T-helper 2 cell (primary cell): Measurements from ENCODE around the gene SOX30.

ENCODE experiments used
- DNase-seq, 5 experiments: peaks; one replicate each; pipeline versions ENCODE4 v3.0.0 to v3.0.0-alpha.2; 2012 to 2022

Gene SOX30

DNA sequence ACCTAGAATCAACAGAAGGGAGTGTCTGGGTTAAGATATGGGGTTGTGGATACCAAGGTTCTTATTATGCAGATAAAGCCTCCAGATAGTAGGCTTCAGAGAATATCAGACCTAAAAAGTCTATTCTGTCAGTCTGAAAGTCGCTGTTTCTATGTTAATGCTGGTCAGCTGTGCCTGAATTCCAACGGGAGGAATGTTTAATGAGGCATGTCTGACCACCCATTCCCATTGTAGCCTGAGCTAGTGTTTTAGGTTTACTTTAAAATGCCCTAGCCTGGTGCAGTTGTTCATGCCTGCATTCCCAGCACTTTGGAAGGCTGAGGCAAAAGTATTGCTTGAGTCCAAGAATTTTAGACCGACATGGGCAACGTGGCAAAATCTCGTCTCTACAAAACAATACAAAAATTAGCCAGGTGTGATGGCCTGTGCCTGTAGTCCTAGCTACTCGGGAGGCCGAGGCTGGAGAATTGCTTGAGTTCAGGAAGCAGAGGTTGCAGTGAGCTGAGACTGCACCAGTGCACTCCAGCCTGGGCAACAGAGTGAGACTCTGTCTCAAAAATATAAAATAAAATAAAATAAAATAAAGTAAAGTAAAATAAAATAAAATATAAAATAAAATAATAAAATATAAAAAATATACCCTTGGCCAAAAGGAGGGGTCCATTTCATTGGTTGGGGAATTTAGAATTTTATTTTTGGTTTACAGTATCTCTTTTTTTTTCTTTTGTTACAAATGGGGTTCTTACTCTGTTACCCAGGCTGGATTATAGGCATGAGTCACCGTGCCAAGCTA lies 7.8 kb upstream of the SOX30 start:
- no peak for DNase-seq

DNA sequence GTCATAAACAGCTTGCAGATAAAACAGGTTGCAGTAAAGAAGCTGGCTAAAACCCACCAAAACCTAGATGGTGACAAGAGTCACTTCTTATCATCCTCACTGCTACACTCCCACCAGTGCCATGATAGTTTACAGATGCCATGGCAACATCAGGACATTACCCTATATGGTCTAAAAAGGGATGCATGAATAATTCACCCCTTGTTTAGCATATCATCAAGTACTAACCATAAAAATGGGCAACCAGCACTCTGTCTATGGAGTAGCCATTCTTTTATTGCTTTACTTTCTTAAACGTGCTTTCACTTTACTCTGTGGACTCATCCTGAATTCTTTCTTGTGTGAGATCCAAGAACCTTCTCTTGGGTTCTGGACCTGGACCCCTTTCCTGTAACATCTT lies 6.7 kb upstream of the SOX30 start:
- DNase-seq: no peak

DNA sequence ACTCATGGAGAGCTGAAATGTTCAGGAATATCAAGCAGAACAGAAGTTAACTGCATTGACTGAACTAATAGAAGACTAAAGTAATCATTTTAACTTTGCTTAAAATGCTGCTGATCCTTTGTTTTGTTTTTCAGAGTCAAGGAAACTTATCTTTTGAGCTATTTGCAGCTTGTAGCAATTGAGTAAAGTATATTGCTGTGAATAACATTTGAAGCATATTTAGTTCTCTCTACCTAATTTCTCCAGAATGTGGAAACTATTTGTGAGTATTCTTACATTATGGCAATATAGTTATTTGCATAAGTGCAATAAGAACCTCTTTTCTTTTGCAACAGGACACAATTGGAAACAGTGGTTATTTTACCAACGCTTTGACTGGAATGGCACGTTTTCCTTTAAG lies 5.3 kb upstream of the SOX30 start:
- no peak for DNase-seq

DNA sequence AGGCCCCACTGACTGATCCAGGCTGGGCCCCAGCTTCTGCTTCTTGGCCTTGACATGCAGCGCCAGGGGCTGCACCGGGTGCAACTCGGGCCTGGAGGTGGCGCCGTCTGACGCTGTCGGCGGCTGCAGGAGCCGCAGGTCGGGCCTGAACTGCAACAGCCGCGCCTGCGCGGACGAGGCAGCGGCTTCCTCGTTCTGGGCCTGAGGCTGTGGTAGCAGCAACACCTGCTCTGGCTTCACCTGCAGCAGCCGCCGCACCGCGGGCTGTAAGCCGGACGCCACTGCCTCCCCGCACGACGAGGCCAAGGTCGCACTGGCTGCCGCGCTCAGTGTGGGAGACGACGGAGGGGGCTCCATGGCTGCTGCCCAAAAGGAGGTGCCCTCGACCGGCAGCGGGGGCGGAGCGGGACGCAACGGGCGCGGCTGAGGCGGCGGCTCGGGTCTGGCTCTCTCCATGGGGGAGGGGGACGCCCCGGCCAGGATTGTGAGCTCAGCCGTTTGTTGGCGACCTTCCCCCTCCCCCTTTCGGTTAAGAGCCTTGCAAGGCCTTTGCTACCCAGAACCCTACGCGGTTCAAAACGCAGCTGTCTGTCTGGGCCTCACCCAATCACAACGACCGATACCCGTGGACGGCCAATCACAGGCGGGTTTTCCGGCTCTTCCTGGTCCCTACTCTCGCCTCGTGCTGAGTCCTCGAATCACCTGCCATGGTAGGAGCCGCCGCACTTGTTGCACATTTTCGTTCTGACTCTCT lies 438 bp downstream of the SOX30 start:
- DNase-seq: peak; percentile 52 to 94 (median 76)

DNA sequence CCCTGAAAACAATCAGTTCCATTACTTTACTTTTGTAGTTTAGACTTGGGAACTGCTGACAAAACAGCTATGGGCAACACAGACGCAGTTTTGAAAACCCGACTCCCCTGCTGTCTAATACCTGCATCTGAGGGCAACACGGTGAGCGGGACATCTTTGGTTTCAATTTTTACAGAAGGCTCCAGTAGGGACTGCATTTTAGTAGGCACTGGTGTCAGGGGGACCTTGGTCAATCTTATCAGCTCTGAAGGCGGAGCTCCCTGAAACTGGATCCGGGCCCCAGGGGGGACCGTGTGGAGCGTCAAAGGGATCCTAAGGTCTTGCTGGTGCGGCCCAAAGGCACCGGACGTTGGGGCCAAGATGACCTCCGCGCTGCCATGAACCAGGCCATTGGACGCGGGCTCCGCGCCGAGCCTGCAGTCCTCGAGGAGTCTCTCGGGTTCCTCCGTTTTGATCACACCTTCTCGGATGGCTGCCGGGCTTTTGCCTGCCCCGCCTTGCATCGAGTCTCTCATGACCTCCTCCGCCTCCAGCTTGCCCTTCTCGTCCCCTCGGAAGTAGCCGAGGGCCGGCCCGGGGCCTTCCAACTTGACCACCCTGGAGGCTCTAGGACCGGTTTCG lies 1.1 kb downstream of the SOX30 start:
- DNase-seq: no peak

DNA sequence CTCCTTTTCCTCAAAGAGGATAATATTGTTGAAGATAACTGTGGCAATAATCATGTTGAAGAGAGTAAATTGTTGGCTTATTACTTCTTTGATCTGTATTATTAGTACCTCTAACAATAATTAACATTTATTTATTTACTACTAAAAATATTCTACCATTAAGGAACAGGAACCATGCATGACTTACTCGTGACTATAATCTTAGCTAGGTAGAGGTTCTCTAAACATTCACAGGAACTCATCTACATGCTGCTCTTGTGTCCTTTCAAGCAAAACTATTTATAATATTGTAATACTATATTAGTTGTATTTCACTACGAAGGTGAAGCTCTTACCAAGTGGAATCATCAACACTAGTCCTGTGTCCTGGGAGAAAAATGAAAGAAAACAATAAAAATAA lies 3.1 kb downstream of the SOX30 start:
- no peak for DNase-seq

DNA sequence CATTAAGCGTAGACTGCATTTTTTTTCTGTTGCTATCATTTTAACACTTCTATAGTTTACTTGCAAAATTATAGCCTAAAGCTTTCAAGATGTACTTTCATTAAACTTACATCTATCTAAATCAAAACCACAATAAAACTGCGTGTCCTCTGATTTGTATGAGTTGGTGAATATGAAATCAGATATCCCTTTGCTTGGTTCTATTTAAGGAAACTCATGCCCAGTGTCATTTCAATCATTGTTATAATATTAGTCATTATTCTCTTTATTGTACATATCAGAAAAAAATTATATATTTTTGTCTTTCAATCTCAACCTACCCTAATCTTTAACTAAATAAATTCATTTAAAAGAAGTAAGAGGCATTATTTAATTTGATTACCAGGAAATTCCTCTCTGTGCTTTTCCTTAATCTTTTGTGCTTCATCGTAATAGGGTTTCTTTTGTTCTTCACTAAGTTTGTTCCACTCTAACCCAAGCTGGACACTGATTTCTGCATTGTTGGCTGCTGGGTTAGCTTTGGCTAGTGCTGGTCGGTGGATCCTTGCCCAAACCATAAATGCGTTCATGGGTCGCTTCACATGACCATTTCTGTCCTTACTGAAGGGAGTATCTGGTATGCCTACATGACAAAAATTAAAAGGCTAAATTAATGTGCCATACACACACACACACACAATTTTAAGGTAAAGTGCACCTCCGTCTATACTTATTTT lies 3.8 kb downstream of the SOX30 start:
- DNase-seq: no peak

DNA sequence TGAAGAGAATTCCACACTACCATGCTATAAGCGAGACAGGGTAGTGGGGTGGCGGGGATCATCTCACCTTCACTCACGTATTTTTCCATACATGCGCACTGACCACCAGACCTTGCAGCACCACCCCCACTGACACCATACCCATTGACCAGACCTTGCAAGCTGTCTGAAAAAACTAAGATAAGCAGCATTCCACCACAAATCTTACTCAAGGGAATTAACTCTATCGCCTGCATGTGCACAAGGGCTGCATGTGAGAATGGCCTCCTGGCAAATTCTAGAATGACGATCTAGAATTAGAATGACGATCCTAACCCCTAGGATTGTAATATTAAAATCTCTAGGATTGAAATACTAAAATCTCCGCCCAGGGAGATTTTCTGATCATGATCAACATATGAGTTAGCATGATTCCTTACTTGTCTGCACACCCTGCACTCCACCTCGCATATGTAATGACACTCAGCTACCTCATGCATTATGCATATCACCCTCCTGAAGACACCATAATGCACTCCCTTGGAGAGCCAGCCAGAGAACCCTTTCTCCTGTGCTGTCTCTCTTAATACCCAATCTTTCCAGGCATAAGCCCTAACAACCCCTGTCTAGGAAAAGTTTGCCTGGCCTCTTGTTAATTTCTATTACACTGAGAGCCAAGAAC lies 11.7 kb downstream of the SOX30 start:
- DNase-seq: no peak

DNA sequence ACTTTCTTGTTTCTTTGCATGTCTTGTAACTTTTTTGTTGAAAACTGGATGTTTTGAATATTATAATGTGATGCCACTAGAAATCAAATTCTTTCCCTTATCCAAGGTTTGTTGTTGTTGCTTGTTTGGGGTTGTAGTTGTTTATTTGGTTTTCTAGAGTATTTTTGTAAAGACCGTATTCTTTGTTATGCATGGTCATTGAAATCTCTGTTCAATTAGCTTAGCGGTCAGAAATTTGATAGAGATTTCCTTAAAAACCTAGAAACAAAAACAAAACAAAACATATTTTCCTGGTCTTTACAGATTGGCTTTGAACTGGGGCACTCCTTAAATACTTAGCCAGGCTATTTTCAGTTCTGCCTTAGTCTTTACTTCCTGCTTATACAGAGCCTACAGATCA lies 21.9 kb downstream of the SOX30 start:
- no peak for DNase-seq

DNA sequence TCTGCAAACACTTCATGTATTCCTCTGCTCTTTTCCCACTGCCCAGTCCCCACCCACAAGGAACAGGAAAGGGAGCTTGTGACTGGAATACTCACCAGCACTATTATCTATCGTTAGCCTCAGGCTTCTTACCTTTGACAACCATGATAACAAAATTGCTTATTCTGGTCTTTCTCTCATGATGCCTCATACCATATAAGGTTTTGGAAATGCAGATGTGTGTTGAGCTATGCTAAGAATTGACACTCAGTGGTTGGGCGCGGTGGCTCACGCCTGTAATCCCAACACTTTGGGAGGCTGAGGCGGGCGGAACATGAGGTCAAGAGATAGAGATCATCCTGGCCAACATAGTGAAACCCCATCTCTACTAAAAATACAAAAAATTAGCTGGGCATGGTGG lies 25.4 kb downstream of the SOX30 start:
- no peak for DNase-seq

DNA sequence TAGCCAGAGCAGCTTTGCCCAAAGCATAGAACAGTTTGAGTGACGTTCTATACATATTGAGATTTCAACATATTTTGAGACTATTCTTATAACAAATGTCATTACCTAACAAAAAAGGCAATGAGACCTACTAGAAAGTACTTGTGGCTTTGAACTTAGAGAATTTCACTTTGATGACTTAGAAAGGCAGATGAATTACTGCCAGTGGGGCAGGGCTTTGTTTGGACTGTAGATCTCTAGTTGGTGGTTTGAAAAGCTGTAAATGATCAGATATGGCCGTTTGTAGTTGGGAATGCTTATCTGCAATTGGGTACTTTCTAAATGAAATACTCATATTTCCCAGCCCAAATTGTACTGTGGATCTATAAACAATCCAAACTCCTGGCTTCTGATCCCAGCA lies 28.1 kb downstream of the SOX30 start:
- DNase-seq: no peak

DNA sequence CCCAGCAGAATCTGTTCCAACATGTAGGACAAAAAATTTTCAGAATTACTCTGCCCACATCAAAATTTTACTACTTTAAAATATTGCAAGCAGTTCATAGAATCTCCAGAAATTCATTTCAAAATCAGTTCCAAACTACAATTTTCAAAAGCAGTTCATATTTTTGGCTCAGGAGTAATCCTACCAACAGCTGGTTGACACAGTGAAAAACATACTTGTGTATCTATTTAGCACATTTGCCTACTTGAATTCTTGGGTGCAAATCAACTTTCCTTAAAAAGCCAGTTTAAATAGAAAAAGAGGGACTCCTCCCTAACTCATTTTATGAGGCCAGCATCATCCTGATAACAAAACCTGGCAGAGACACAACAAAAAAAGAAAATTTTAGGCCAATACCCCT lies 31.5 kb downstream of the SOX30 start:
- DNase-seq: no peak

DNA sequence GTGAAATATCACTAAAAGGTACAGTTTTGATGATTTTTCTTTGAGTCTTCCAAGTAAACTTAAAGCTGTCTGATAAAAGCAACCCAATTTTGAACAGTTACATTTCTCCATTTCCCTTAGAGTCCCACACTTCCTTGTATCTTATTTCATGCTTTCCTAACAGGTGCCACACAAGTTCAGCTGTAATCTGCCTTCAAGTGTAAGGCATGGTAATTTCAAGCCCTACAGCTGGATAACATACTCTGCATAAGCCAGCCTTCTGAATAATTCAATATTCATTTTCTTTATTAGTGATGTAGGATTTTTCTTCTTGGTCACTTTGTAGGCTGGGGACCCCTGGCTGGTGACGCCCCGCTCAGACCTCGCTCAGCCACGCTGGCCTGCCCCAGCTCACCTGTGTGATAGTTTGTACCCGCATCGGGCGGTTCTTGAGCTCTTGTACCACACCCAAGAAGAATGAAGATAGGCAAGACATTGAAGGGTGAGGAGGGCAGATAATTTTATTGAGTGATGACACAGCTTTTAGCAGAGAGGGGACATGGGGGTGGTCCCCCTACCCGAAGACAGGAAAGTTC lies 34.0 kb downstream of the SOX30 start:
- no peak for DNase-seq

DNA sequence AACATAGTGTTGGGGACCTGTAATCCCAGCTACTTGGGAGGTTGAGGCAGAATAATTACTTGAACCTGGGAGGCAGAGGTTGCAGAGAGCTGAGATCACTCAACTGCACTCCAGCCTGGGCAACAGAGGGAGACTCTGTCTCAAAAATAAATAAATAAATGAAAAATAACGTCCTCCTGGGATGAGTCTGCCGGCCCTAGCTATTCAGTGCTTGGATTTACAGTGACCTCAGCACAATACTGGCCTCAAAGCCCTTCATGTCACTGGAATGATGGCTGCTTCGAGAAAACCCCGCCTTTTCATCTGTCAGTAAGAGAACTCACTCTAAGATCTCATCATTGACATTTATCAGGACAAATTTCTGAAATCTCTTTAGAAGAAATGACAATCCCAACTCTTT lies 35.5 kb downstream of the SOX30 start:
- DNase-seq: no peak

DNA sequence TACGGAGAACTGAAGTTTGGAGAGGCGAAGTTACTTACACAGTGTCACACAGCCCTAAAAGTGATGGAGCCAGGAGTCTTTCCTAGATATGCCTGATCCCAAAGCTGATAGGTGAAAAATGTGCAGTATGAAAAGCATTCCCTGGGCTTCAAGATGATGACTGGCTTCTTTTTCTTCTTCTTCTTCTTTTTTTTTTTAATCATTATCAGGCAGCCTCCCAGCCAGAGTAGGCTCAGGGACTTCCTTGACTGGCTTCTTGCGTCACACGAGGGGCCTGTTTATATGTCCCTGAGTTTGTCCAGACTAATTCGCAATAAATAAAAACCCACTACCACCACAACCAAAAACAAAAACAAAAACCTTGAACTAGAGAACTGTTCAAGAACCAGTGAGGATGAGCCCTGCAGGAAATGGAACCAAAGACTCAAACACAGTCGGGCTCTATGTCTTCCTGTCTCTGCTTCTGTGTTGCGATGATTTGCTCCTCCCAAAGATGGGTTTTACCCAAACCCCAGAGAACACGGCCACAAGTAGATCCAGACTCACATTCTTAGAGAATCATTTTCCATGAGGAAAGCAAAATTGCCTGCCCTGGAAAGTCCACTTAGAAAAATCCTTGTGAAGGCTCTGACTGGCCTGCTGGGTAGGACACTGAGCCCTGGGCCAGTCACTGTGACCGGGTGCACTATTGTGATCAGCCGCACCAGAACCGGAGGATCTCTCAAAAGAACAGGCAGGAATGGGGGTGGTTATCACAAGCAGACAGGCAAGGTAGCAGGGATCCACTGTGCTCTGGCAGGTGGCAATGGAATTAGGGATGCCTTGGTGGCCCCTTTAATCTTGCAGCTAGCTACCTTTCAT lies 38.6 kb downstream of the SOX30 start:
- peak in 1 of 5 experiments; percentile 60 for DNase-seq

DNA sequence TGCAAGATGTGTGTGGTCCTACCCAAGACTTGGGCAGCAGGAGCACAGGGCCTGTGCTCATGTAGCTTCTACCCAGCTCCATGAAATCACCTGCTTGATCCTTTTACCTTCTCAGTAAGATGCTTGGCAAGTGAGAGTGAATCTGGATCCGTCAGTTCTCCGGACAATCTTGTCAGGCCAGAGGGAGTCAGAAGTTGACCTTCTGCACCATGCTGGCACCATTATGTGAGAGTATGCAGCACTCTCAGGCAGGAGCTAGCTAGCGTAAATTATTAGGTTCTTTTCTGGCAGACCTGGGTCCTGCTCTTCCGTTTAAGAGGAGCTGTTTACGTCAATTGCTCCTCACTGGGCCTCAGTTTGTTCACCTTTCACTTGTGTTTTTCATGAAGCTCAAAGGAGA lies 39.7 kb downstream of the SOX30 start:
- no peak for DNase-seq

DNA sequence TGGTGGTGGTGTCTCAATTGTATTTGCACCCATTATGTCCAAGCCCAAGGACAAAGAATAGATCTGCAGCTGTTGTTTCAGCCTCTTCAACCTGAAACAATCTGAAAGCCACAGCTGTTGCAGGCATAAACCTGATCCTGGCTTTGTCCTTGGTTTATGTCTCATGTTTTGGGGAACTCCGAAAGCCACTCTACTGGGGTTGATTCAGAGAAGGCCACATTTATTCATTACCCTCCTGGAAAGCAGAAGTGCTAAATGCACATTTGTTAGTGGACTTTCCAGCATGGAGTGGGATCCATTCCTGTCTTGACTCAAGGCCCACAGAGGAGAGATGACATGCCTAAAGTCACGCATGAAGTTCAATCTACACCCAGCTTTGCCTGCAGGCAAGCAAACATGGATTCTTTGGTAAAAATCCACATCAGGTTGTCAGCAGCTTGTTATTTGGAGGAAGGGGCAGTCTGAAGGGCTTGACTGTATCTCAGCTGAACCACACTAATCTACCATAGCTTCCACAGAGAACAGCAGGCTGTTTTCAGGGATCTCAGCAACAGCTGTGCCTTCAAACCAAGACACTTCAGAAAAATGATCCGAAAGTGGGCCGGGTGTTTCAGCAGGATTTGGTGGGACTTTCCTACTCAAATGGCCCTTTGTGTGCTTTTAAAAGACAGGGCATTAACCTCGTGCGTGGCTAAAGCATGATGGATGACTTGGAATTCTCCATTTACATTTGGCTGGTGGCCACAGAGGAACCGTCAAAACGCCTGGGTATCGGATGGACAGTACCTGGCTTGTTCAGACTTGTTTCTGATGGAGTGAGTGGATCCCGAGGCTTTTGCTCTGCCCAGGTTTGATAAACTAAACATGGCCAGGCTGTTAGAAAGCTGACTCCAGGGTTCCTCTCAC lies 40.4 kb downstream of the SOX30 start:
- DNase-seq: no peak

DNA sequence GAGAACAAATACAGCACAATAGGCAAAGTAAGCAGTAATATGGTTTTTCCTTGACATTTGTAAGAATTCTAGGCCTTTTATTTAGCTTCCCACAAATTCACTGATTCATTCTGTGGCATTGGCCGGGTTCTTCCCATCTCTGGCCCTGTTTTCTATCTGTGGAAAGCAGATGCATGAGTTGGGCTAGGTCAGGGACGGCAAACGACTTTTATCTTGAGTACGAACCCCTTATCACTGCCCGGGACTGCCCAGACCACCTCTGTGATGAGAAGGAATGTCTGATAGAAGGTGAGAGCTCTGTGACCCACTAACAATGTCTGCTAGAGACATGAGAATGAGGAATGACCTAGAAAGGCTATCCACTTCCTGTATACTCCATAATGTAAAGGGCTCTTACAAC lies 41.2 kb downstream of the SOX30 start:
- no peak for DNase-seq

DNA sequence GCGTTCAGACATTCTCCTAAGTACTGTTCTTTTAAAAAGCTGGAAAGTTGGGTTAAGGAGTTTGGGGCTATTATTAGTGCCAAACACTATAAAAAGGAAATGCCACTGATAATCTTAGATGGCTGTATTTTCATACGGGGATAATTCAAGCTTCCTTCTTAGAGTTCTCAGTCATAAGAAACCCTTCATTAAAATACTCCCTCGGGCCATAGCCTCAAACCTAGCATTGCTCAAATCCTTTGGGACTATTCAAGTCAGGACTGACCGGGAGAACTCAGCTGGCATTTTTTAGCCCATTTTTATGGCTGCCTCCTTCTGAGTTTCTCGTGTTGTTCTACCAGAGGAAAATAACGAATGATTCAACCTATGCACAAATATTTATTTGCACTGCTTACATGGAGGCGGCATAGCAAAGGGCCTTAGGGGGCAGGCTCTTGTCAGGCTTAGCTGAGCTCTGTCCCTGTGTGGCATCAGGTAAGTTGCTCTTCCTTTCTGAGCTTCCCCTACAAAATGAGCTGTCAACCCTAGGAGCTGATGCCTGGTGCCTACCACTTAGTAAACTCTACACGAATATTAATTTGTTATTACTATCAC lies 43.2 kb downstream of the SOX30 start:
- no peak for DNase-seq
